ENCODE measurements around the gene MRO.

DNA sequence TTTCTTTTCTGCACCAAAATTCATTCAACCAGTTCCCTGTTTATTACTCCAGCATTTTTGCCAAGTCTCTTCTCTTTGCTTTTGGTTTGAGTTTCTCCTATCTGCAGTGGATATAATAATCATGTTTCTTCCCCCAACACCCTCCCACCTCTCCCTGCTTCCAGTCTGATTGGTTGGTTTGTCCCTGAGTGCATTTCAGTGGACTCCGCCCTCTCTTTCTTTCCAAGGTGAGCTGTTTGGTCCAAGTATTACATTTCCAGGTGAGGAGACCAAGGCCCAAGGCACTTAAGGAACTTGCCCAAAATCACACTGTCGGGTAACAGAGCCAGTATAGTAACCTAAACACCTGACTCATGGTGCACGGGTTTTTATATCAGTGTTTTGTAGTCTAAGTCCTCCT lies 17.7 kb downstream of the MRO start:
- TF ChIP-seq POLR2A (IDR thresholded peaks at IDR 0.05; ENCODE audit: low read length) (no peak), GATA1 (IDR thresholded peaks at IDR 0.05; ENCODE audit: low read depth, low read length) (no peak)
